ENCODE results near the gene C19orf85. TPM values are rescaled to one million over a fixed set of nuclear protein-coding genes. Genes with fewer than 3 reads are reported as not detected.

Gene C19orf85
- total and polyA plus RNA-seq, 2 experiments from 2014 or later, result not detected

- Histone ChIP-seq H3K4me1 (ENCODE audit: insufficient read depth) (no peaks in the 10 kb centered on the region), H3K9ac (no peak overlapping the region), H3K4me2 (ENCODE audit: unreplicated experiment) (no peak overlapping the region), H3K36me3 (ENCODE audit: low read depth) (no peaks in the 10 kb centered on the region), H3K79me2 (ENCODE audit: insufficient read depth) (no peaks in the 10 kb centered on the region), H3K27ac (no peak overlapping the region), H3K27me3 (replicated peaks; ENCODE audit: insufficient read depth) (peaks cover 18% of the 10 kb centered on the region; the same call in 1 of the 2 replicates), H3K9me2 (ENCODE audit: insufficient read depth) (no peaks in the 10 kb centered on the region), H2AFZ (no peak overlapping the region), H4K20me1 (ENCODE audit: insufficient read depth) (no peaks in the 10 kb centered on the region), H3F3A (ENCODE audit: insufficient read depth) (no peaks in the 10 kb centered on the region), H3K4me3 (no peak overlapping the region), H3K9me3 (ENCODE audit: low read depth) (no peaks in the 10 kb centered on the region)
- DNase-seq, result no peak
- TF ChIP-seq EZH2 (IDR thresholded peaks at IDR 0.05; ENCODE audit: insufficient read depth, poor library complexity, severe bottlenecking) (no peak), EZH2phosphoT487 (IDR thresholded peaks at IDR 0.05; ENCODE audit: insufficient read depth, low read depth) (no peak)
- in situ Hi-C loops (cut with MboI), result loop anchor here (10.0 kb wide), 1 partner anchor 275 kb away; the partner anchor contains the start of gene TNNT1
- WGBS, 2 experiments (ENCODE audit: low coverage in 1 of 2, low lambda C conversion rate in 2 of 2, missing lambda C conversion rate in 2 of 2), result 34 to 41% methylated on average over 5 of the region's 5 CpGs
Observed at GRCh38 chr19:55419624-55420236, 44.8 kb downstream of the C19orf85 start.

- no peak for TF ChIP-seq EZH2 (IDR thresholded peaks at IDR 0.05; ENCODE audit: insufficient read depth, poor library complexity, severe bottlenecking)
- TF ChIP-seq EZH2phosphoT487 (IDR thresholded peaks at IDR 0.05; ENCODE audit: insufficient read depth, low read depth), result no peak
- DNase-seq, result no peak
- Histone ChIP-seq H3K79me2 (ENCODE audit: insufficient read depth) (no peaks in the 10 kb centered on the region), H3K4me1 (ENCODE audit: insufficient read depth) (no peaks in the 10 kb centered on the region), H3K9me3 (ENCODE audit: low read depth) (no peaks in the 10 kb centered on the region), H2AFZ (no peak overlapping the region), H3K9me2 (ENCODE audit: insufficient read depth) (no peaks in the 10 kb centered on the region), H3K27ac (no peak overlapping the region), H3K4me2 (ENCODE audit: unreplicated experiment) (no peak overlapping the region), H3K27me3 (replicated peaks; ENCODE audit: insufficient read depth) (peaks cover 13% of the 10 kb centered on the region; the same call in 1 of the 2 replicates), H3K36me3 (ENCODE audit: low read depth) (no peaks in the 10 kb centered on the region), H3K4me3 (no peak overlapping the region), H3F3A (ENCODE audit: insufficient read depth) (no peaks in the 10 kb centered on the region), H3K9ac (no peak overlapping the region), H4K20me1 (ENCODE audit: insufficient read depth) (no peaks in the 10 kb centered on the region)
- in situ Hi-C loops (cut with MboI), result loop anchor here (10.0 kb wide), 1 partner anchor 274 kb away; the partner anchor contains the start of gene TNNT1
- 12 to 22% methylated on average over 4 to 5 of the region's 5 CpGs for WGBS, 2 experiments (ENCODE audit: low coverage in 1 of 2, low lambda C conversion rate in 2 of 2, missing lambda C conversion rate in 2 of 2)
Observed at GRCh38 chr19:55419103-55419502, 45.4 kb downstream of the C19orf85 start.

GRCh38 chr19:55418185-55418584, 46.4 kb downstream of the C19orf85 start:
- no peaks in the 10 kb centered on the region for H3K9me2 ChIP-seq (ENCODE audit: insufficient read depth)
- H3K27ac ChIP-seq, result no peak overlapping the region
- TF ChIP-seq EZH2phosphoT487 (IDR thresholded peaks at IDR 0.05; ENCODE audit: insufficient read depth, low read depth), result no peak
- TF ChIP-seq EZH2 (IDR thresholded peaks at IDR 0.05; ENCODE audit: insufficient read depth, poor library complexity, severe bottlenecking), result no peak
- H3K36me3 ChIP-seq (ENCODE audit: low read depth), result no peaks in the 10 kb centered on the region
- no peak overlapping the region for H3K4me3 ChIP-seq
- no peak overlapping the region for H3K9ac ChIP-seq
- 5 to 10% methylated on average over 7 of the region's 7 CpGs for WGBS, 2 experiments (ENCODE audit: low coverage in 1 of 2, low lambda C conversion rate in 2 of 2, missing lambda C conversion rate in 2 of 2)
- H4K20me1 ChIP-seq (ENCODE audit: insufficient read depth), result no peaks in the 10 kb centered on the region
- no peaks in the 10 kb centered on the region for H3K9me3 ChIP-seq (ENCODE audit: low read depth)
- no peak overlapping the region for H3K4me2 ChIP-seq (ENCODE audit: unreplicated experiment)
- no peaks in the 10 kb centered on the region for H3F3A ChIP-seq (ENCODE audit: insufficient read depth)
- no peaks in the 10 kb centered on the region for H3K4me1 ChIP-seq (ENCODE audit: insufficient read depth)
- 0 out of 2 replicates have a peak, but pooled peaks cover 5% of the 10 kb centered on the region for H3K27me3 ChIP-seq (replicated peaks; ENCODE audit: insufficient read depth)
- H2AFZ ChIP-seq, result no peak overlapping the region
- no peaks in the 10 kb centered on the region for H3K79me2 ChIP-seq (ENCODE audit: insufficient read depth)
- peak; percentile 95 for DNase-seq
- in situ Hi-C loops (cut with MboI), result loop anchor here (10.0 kb wide), 1 partner anchor 273 kb away; the partner anchor contains the start of gene TNNT1

Other genes with a start within 250 kb of the C19orf85 start
- 0.63 and 2.4 TPM in 2 replicates for gene TMEM86B, start 236.0 kb downstream of the C19orf85 start, total RNA-seq (2014; rRNA removed; shearing (Covaris generic))
- 0.41 and 0.46 TPM in 2 replicates for gene TMEM86B, start 236.0 kb downstream of the C19orf85 start, polyA plus RNA-seq (2016; fragmentation: Nextera tagmentation; extraction: Ambion mirVana)
- 36.2 and 36.9 TPM in 2 replicates for gene PPP6R1, start 205.7 kb downstream of the C19orf85 start, total RNA-seq (2014; rRNA removed; shearing (Covaris generic))
- 9.7 and 12.1 TPM in 2 replicates for gene PPP6R1, start 205.7 kb downstream of the C19orf85 start, polyA plus RNA-seq (2016; fragmentation: Nextera tagmentation; extraction: Ambion mirVana)
- 31.9 and 42.5 TPM in 2 replicates for gene HSPBP1, start 184.6 kb downstream of the C19orf85 start, total RNA-seq (2014; rRNA removed; shearing (Covaris generic))
- 60.2 and 62.5 TPM in 2 replicates for gene HSPBP1, start 184.6 kb downstream of the C19orf85 start, polyA plus RNA-seq (2016; fragmentation: Nextera tagmentation; extraction: Ambion mirVana)
- gene BRSK1, start 180.8 kb downstream of the C19orf85 start, total RNA-seq (2014; rRNA removed; shearing (Covaris generic)), result 1.9 and 11.9 TPM in 2 replicates
- gene BRSK1, start 180.8 kb downstream of the C19orf85 start, polyA plus RNA-seq (2016; fragmentation: Nextera tagmentation; extraction: Ambion mirVana), result 0.39 and 0.55 TPM in 2 replicates
- gene TMEM150B, start 139.4 kb downstream of the C19orf85 start, total RNA-seq (2014; rRNA removed; shearing (Covaris generic)), result not detected in 2 replicates
- gene TMEM150B, start 139.4 kb downstream of the C19orf85 start, polyA plus RNA-seq (2016; fragmentation: Nextera tagmentation; extraction: Ambion mirVana), result not detected in 2 replicates
- gene KMT5C, start 124.9 kb downstream of the C19orf85 start, total RNA-seq (2014; rRNA removed; shearing (Covaris generic)), result 8.1 and 8.6 TPM in 2 replicates
- 1.9 and 2.7 TPM in 2 replicates for gene KMT5C, start 124.9 kb downstream of the C19orf85 start, polyA plus RNA-seq (2016; fragmentation: Nextera tagmentation; extraction: Ambion mirVana)
- not detected in 2 replicates for gene COX6B2, start 110.0 kb downstream of the C19orf85 start, total RNA-seq (2014; rRNA removed; shearing (Covaris generic))
- gene COX6B2, start 110.0 kb downstream of the C19orf85 start, polyA plus RNA-seq (2016; fragmentation: Nextera tagmentation; extraction: Ambion mirVana), result not detected in 2 replicates
- gene GARIN5B, start 101.5 kb downstream of the C19orf85 start, total RNA-seq (2014; rRNA removed; shearing (Covaris generic)), result not detected in 2 replicates
- not detected in 2 replicates for gene GARIN5B, start 101.5 kb downstream of the C19orf85 start, polyA plus RNA-seq (2016; fragmentation: Nextera tagmentation; extraction: Ambion mirVana)
- gene IL11, start 94.3 kb downstream of the C19orf85 start, total RNA-seq (2014; rRNA removed; shearing (Covaris generic)), result 12.8 and 28.7 TPM in 2 replicates
- gene IL11, start 94.3 kb downstream of the C19orf85 start, polyA plus RNA-seq (2016; fragmentation: Nextera tagmentation; extraction: Ambion mirVana), result 6.7 and 6.9 TPM in 2 replicates
- gene TMEM190, start 87.9 kb downstream of the C19orf85 start, total RNA-seq (2014; rRNA removed; shearing (Covaris generic)), result not detected in 2 replicates
- 0.47 TPM in 1 of 2 replicates, not detected in the other for gene TMEM190, start 87.9 kb downstream of the C19orf85 start, polyA plus RNA-seq (2016; fragmentation: Nextera tagmentation; extraction: Ambion mirVana)
- 0.97 and 1.8 TPM in 2 replicates for gene TMEM238, start 80.5 kb downstream of the C19orf85 start, total RNA-seq (2014; rRNA removed; shearing (Covaris generic))
- gene TMEM238, start 80.5 kb downstream of the C19orf85 start, polyA plus RNA-seq (2016; fragmentation: Nextera tagmentation; extraction: Ambion mirVana), result not detected in 2 replicates
- 300 and 875 TPM in 2 replicates for gene RPL28, start 78.8 kb downstream of the C19orf85 start, total RNA-seq (2014; rRNA removed; shearing (Covaris generic))
- 530 and 536 TPM in 2 replicates for gene RPL28, start 78.8 kb downstream of the C19orf85 start, polyA plus RNA-seq (2016; fragmentation: Nextera tagmentation; extraction: Ambion mirVana)
- 54.4 and 82.2 TPM in 2 replicates for gene UBE2S, start 57.0 kb downstream of the C19orf85 start, total RNA-seq (2014; rRNA removed; shearing (Covaris generic))
- 106 and 107 TPM in 2 replicates for gene UBE2S, start 57.0 kb downstream of the C19orf85 start, polyA plus RNA-seq (2016; fragmentation: Nextera tagmentation; extraction: Ambion mirVana)
- not detected in 2 replicates for gene SHISA7, start 21.5 kb downstream of the C19orf85 start, total RNA-seq (2014; rRNA removed; shearing (Covaris generic))
- gene SHISA7, start 21.5 kb downstream of the C19orf85 start, polyA plus RNA-seq (2016; fragmentation: Nextera tagmentation; extraction: Ambion mirVana), result not detected in 2 replicates
- 103 and 116 TPM in 2 replicates for gene ISOC2, start 3.1 kb downstream of the C19orf85 start, total RNA-seq (2014; rRNA removed; shearing (Covaris generic))
- gene ISOC2, start 3.1 kb downstream of the C19orf85 start, polyA plus RNA-seq (2016; fragmentation: Nextera tagmentation; extraction: Ambion mirVana), result 34.0 and 35.3 TPM in 2 replicates
- gene ZNF628, start 11.9 kb upstream of the C19orf85 start, total RNA-seq (2014; rRNA removed; shearing (Covaris generic)), result 1.7 and 4.3 TPM in 2 replicates
- 1.1 TPM in 2 replicates for gene ZNF628, start 11.9 kb upstream of the C19orf85 start, polyA plus RNA-seq (2016; fragmentation: Nextera tagmentation; extraction: Ambion mirVana)
- 13.4 and 13.9 TPM in 2 replicates for gene NAT14, start 20.4 kb upstream of the C19orf85 start, total RNA-seq (2014; rRNA removed; shearing (Covaris generic))
- gene NAT14, start 20.4 kb upstream of the C19orf85 start, polyA plus RNA-seq (2016; fragmentation: Nextera tagmentation; extraction: Ambion mirVana), result 11.1 and 12.0 TPM in 2 replicates
- 12.6 and 14.4 TPM in 2 replicates for gene SSC5D, start 23.7 kb upstream of the C19orf85 start, total RNA-seq (2014; rRNA removed; shearing (Covaris generic))
- 9.8 and 10.0 TPM in 2 replicates for gene SSC5D, start 23.7 kb upstream of the C19orf85 start, polyA plus RNA-seq (2016; fragmentation: Nextera tagmentation; extraction: Ambion mirVana)
- gene SBK2, start 72.4 kb upstream of the C19orf85 start, total RNA-seq (2014; rRNA removed; shearing (Covaris generic)), result not detected in 2 replicates
- not detected in 2 replicates for gene SBK2, start 72.4 kb upstream of the C19orf85 start, polyA plus RNA-seq (2016; fragmentation: Nextera tagmentation; extraction: Ambion mirVana)
- gene SBK3, start 80.8 kb upstream of the C19orf85 start, total RNA-seq (2014; rRNA removed; shearing (Covaris generic)), result not detected in 2 replicates
- not detected in 2 replicates for gene SBK3, start 80.8 kb upstream of the C19orf85 start, polyA plus RNA-seq (2016; fragmentation: Nextera tagmentation; extraction: Ambion mirVana)
- gene ZNF579, start 116.1 kb upstream of the C19orf85 start, total RNA-seq (2014; rRNA removed; shearing (Covaris generic)), result 7.1 and 7.9 TPM in 2 replicates
- 1.7 and 1.8 TPM in 2 replicates for gene ZNF579, start 116.1 kb upstream of the C19orf85 start, polyA plus RNA-seq (2016; fragmentation: Nextera tagmentation; extraction: Ambion mirVana)
- 3.4 and 5.6 TPM in 2 replicates for gene FIZ1, start 134.8 kb upstream of the C19orf85 start, total RNA-seq (2014; rRNA removed; shearing (Covaris generic))
- gene FIZ1, start 134.8 kb upstream of the C19orf85 start, polyA plus RNA-seq (2016; fragmentation: Nextera tagmentation; extraction: Ambion mirVana), result 2.3 TPM in 2 replicates
- 9.9 and 17.8 TPM in 2 replicates for gene ZNF524, start 135.5 kb upstream of the C19orf85 start, total RNA-seq (2014; rRNA removed; shearing (Covaris generic))
- gene ZNF524, start 135.5 kb upstream of the C19orf85 start, polyA plus RNA-seq (2016; fragmentation: Nextera tagmentation; extraction: Ambion mirVana), result 16.2 and 18.2 TPM in 2 replicates
- 1.3 and 1.5 TPM in 2 replicates for gene ZNF865, start 140.9 kb upstream of the C19orf85 start, total RNA-seq (2014; rRNA removed; shearing (Covaris generic))
- 0.21 and 0.51 TPM in 2 replicates for gene ZNF865, start 140.9 kb upstream of the C19orf85 start, polyA plus RNA-seq (2016; fragmentation: Nextera tagmentation; extraction: Ambion mirVana)
- 3.0 and 4.2 TPM in 2 replicates for gene ZNF784, start 159.8 kb upstream of the C19orf85 start, total RNA-seq (2014; rRNA removed; shearing (Covaris generic))
- 1.2 and 1.3 TPM in 2 replicates for gene ZNF784, start 159.8 kb upstream of the C19orf85 start, polyA plus RNA-seq (2016; fragmentation: Nextera tagmentation; extraction: Ambion mirVana)
- 7.0 and 11.7 TPM in 2 replicates for gene ZNF580, start 176.3 kb upstream of the C19orf85 start, total RNA-seq (2014; rRNA removed; shearing (Covaris generic))
- 43.1 and 44.0 TPM in 2 replicates for gene ZNF580, start 176.3 kb upstream of the C19orf85 start, polyA plus RNA-seq (2016; fragmentation: Nextera tagmentation; extraction: Ambion mirVana)
- 8.5 and 12.1 TPM in 2 replicates for gene ZNF581, start 178.9 kb upstream of the C19orf85 start, total RNA-seq (2014; rRNA removed; shearing (Covaris generic))
- gene ZNF581, start 178.9 kb upstream of the C19orf85 start, polyA plus RNA-seq (2016; fragmentation: Nextera tagmentation; extraction: Ambion mirVana), result 17.6 and 20.6 TPM in 2 replicates
- gene CCDC106, start 183.5 kb upstream of the C19orf85 start, total RNA-seq (2014; rRNA removed; shearing (Covaris generic)), result 11.3 and 12.0 TPM in 2 replicates
- 15.2 and 15.3 TPM in 2 replicates for gene CCDC106, start 183.5 kb upstream of the C19orf85 start, polyA plus RNA-seq (2016; fragmentation: Nextera tagmentation; extraction: Ambion mirVana)
- gene U2AF2, start 190.3 kb upstream of the C19orf85 start, total RNA-seq (2014; rRNA removed; shearing (Covaris generic)), result 128 and 150 TPM in 2 replicates
- 19.3 and 22.4 TPM in 2 replicates for gene U2AF2, start 190.3 kb upstream of the C19orf85 start, polyA plus RNA-seq (2016; fragmentation: Nextera tagmentation; extraction: Ambion mirVana)
- gene EPN1, start 210.5 kb upstream of the C19orf85 start, total RNA-seq (2014; rRNA removed; shearing (Covaris generic)), result 82.2 and 103 TPM in 2 replicates
- gene EPN1, start 210.5 kb upstream of the C19orf85 start, polyA plus RNA-seq (2016; fragmentation: Nextera tagmentation; extraction: Ambion mirVana), result 48.8 and 53.1 TPM in 2 replicates